RWPE1 (cell line): ENCODE results near the gene CELA2A.
"Not testable (repeated sequence)": the region's sequence is repeated elsewhere in the genome, so short reads cannot be mapped to it uniquely, and the experiment has no call there.

Experiments
- CTCF ChIA-PET: fragments of 350-600 bp; sonication (Branson Sonifier 250); formaldehyde crosslinking; extraction: SDS; loops from one replicate; lab custom pipeline; 2021; lab: Yijun Ruan, JAX
- POLR2A ChIA-PET: fragments of 400-600 bp; formaldehyde crosslinking; extraction: SDS; loops from one replicate; lab custom pipeline; 2020; ENCODE audit warnings: antibody characterized with exemption; ENCODE audit not compliant: low non-redundant PET; lab: Yijun Ruan, JAX
- DNase-seq: peaks from one replicate; pipeline ENCODE4 v3.0.0; 2012; ENCODE audit warnings: low spot score
- H3K27ac ChIP-seq: fragments of 450-650 bp; 2 replicates; pipeline ENCODE4 v1.5.1; 2017
- TF ChIP-seq, protein P1 (sequence below): fragments of 450-650 bp; conservative IDR thresholded peaks from 2 replicates; pipeline ENCODE4 v1.5.1; 2017; ENCODE audit warnings: low read depth, mild to moderate bottlenecking

The CELA2A gene

DNA sequence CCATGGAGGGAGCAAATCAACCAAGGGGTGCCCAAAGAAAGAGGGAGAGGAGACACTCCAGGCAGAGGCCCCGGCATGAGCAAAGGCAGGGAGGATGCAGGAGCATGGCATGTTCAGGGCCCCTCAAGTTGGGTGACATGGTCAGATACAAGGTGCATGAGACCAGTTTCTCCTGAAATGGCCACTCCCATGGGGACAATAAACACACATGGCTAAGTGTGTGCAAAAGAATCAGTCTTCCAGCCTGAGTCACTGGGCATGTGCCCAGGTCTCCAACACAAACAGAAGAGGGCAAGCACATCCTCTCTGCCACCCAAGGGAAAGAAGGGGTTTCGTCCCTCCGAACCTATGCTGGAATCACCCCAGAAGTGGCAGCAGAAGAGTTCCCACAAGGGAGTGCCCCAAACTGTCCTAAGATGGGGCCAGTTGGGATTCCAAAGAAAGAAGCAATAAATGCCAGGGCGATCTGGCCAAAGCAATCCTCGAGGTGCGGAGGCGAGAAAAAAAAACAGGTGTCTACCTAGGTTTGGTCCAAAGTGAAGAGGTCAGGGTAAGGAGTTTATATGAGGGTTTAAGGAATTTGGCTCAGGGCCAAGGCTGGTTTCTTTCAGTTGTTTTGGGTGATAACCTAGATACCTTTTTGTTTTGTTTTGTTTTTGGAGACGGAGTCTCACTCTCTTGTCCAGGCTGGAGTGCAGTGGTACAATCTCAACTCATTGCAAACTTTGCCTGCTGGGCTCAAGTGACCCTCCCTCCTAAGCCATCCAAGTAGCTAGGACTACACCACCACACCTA is 54.3 kb downstream of the CELA2A start:
- DNase-seq: no peak
- ChIA-PET CTCF (no interaction called here), POLR2A (no interaction called here)
- no peak overlapping the region for H3K27ac ChIP-seq
- TF ChIP-seq, protein P1, sequence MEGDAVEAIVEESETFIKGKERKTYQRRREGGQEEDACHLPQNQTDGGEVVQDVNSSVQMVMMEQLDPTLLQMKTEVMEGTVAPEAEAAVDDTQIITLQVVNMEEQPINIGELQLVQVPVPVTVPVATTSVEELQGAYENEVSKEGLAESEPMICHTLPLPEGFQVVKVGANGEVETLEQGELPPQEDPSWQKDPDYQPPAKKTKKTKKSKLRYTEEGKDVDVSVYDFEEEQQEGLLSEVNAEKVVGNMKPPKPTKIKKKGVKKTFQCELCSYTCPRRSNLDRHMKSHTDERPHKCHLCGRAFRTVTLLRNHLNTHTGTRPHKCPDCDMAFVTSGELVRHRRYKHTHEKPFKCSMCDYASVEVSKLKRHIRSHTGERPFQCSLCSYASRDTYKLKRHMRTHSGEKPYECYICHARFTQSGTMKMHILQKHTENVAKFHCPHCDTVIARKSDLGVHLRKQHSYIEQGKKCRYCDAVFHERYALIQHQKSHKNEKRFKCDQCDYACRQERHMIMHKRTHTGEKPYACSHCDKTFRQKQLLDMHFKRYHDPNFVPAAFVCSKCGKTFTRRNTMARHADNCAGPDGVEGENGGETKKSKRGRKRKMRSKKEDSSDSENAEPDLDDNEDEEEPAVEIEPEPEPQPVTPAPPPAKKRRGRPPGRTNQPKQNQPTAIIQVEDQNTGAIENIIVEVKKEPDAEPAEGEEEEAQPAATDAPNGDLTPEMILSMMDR: no peak

DNA sequence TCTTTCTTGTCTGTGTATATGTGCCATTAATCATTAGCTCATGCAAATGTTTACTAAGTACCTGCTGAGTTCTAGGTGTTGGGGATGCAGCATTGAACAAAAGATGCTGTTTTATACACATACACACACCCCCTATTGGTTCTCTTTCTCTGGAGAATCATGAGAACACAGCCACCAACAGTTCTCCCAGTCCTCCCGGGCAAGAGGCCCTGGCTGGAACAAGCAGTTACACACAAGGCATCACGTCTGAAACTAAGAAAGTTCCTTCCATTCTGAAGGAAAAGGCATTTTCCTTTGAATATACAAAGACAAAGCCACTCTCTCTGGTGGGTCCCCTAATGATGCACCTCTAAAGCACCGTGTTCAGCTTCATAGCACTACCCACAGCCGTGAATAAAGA is 56.7 kb downstream of the CELA2A start:
- CTCF ChIA-PET: no interaction called here
- DNase-seq: no peak
- POLR2A ChIA-PET: no interaction called here
- H3K27ac ChIP-seq: no peak overlapping the region
- TF ChIP-seq, protein P1: no peak

DNA sequence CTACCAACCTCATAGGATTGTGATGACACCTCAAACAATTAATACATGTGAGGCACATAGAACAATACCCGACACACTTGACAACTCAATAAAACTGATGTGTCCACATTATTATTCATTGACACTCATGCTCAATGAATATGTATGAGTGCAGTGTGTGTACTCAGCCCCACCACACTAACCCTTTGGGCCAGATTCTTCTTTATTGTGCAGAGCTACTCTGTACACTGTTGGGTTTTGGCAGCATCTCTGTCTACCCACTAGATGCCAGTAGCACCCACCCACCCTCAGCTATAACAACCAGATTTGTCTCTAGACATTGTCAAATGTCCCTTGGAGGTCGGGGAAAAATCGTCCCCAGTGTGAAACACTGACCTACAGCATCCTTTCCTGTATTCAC is 57.4 kb downstream of the CELA2A start:
- TF ChIP-seq, protein P1: no peak
- ChIA-PET POLR2A (no interaction called here), CTCF (interaction anchor here (0.5 to 0.6 kb wide), 2 partner anchors 14 to 394 kb away, joined by 4 to 5 read pairs; no protein-coding TSS in a partner anchor)
- DNase-seq: no peak
- no peak overlapping the region for H3K27ac ChIP-seq

DNA sequence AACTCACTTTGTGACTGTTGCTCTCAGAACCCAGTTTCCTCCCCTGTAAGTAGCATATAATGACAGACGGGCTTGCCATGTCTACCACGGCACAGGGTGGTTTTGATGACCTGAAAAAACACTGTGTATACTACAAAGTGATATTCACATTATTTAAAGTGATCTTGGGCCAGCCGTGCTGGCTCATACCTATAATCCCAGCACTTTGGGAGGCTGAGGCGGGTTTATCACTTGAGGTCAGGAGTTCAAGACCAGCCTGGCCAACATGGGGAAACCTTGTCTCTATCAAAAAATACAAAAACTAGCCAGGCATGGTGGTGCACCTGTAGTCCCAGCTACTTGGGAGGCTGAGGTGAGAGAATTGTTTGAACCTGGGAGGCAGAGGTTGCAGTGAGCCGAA is 58.0 kb downstream of the CELA2A start:
- POLR2A ChIA-PET, DNase-seq, H3K27ac ChIP-seq: not testable (repeated sequence)
- CTCF ChIA-PET: interaction anchor here (0.6 kb wide), 1 partner anchor 19 kb away, joined by 3 read pairs; no protein-coding TSS in a partner anchor

- no peak overlapping the region for H3K27ac ChIP-seq
- ChIA-PET POLR2A (no interaction called here), CTCF (no interaction called here)
- no peak for DNase-seq
- TF ChIP-seq, protein P1: no peak
These were observed 58.6 kb downstream of the CELA2A start for GRCh38 chr1:15515022-15515663.

DNA sequence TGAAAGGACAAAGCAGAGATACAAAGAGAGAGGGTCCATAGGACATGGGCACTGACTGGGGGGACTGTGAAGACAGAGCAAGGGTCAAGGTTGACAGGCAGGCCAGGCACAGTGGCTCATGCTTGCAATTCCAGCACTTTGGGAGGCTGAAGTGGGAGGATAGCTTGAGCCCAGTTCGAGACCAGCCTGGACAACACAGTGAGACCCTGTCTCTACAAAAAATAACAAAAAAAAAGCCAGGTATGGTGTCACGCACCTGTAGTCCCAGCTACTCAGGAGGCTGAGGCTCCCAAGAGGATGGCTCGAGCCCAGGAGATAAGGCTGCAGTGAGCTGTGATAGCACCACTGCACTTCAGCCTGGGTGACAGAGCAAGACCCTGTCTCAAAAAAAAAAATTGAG is 63.1 kb downstream of the CELA2A start:
- ChIA-PET POLR2A (no interaction called here), CTCF (interaction anchor here (0.6 kb wide), 1 partner anchor 223 kb away, joined by 4 read pairs; no protein-coding TSS in a partner anchor)
- no peak for DNase-seq
- TF ChIP-seq, protein P1: no peak
- H3K27ac ChIP-seq: no peak overlapping the region

GRCh38 chr1:15521206-15521906 is 64.8 kb downstream of the CELA2A start:
- POLR2A ChIA-PET, H3K27ac ChIP-seq, DNase-seq: not testable (repeated sequence)
- CTCF ChIA-PET: interaction anchor here (0.6 to 0.7 kb wide), 2 partner anchors 30 to 44 kb away, joined by 3 to 4 read pairs; no protein-coding TSS in a partner anchor
